ENCODE measurements around the gene SYNE2. TPM values are rescaled to one million over a fixed set of nuclear protein-coding genes. Genes with fewer than 3 reads are reported as not detected.

Gene SYNE2
- total RNA-seq, 1 donor from 2014 or later, result 105 TPM

- no peaks in the 10 kb centered on the region for H3K27me3 Mint-ChIP-seq (ENCODE audit: insufficient read depth, low read depth)
- TF ChIP-seq CTCF (IDR thresholded peaks at IDR 0.05), result no peak
- no peak for TF ChIP-seq EZH2phosphoT487 (IDR thresholded peaks at IDR 0.05)
- TF ChIP-seq EZH2 (IDR thresholded peaks at IDR 0.05), result no peak
- H3K4me3 ChIP-seq, result no peak overlapping the region
- H3K27ac ChIP-seq, result no peak overlapping the region
- H3K36me3 Mint-ChIP-seq, result peaks cover 21% of the 10 kb centered on the region
- no peak overlapping the region for H2AFZ ChIP-seq (replicated peaks)
- H3K9me3 ChIP-seq (ENCODE audit: low read depth), result no peaks in the 10 kb centered on the region
- H3K36me3 ChIP-seq, result peaks cover 10% of the 10 kb centered on the region
- no peak for DNase-seq (ENCODE audit: low spot score)
- no peaks in the 10 kb centered on the region for H3K79me2 ChIP-seq (ENCODE audit: low read depth)
- no peak overlapping the region for H3K4me3 Mint-ChIP-seq
- no peaks in the 10 kb centered on the region for H3K4me1 Mint-ChIP-seq
- no peaks in the 10 kb centered on the region for H3K4me1 ChIP-seq
- H3K27me3 ChIP-seq, result no peaks in the 10 kb centered on the region
- H3K9me3 Mint-ChIP-seq, result no peaks in the 10 kb centered on the region
- H4K20me1 ChIP-seq (ENCODE audit: low read depth), result peaks cover 4% of the 10 kb centered on the region
- no peak overlapping the region for H3K9ac ChIP-seq
- H3K4me2 ChIP-seq, result no peak overlapping the region
- no peak overlapping the region for H3K27ac Mint-ChIP-seq
- H3F3A ChIP-seq (ENCODE audit: low read depth), result no peaks in the 10 kb centered on the region
These were observed 297.1 kb downstream of the SYNE2 start for GRCh38 chr14:64149921-64150320.

DNA sequence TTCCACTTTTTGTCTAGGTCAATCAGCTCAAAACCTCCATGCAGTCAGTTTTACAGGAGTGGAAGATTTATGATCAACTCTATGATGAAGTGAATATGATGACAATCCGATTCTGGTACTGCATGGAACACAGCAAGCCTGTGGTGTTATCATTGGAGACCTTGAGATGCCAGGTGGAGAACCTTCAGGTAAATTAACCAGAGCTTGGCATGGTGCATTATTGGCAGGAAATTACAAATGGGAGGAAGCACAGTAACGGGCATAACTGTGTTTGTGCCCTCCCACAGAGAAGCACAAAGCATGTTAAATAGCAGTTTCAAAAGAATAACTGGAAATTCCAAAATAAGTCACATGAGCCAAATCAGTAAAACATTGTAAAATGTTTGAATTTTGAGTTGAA lies 305.8 kb downstream of the SYNE2 start:
- Histone ChIP-seq H4K20me1 (ENCODE audit: low read depth) (no peaks in the 10 kb centered on the region), H3K9ac (no peak overlapping the region), H3K4me3 (no peak overlapping the region), H3F3A (ENCODE audit: low read depth) (no peaks in the 10 kb centered on the region), H3K27me3 (no peaks in the 10 kb centered on the region), H2AFZ (replicated peaks) (no peak overlapping the region), H3K79me2 (ENCODE audit: low read depth) (no peaks in the 10 kb centered on the region), H3K9me3 (ENCODE audit: low read depth) (no peaks in the 10 kb centered on the region), H3K36me3 (peaks cover 7% of the 10 kb centered on the region), H3K4me2 (no peak overlapping the region), H3K4me1 (no peaks in the 10 kb centered on the region), H3K27ac (no peak overlapping the region)
- no peak for TF ChIP-seq EZH2 (IDR thresholded peaks at IDR 0.05)
- no peak for TF ChIP-seq EZH2phosphoT487 (IDR thresholded peaks at IDR 0.05)
- TF ChIP-seq CTCF (IDR thresholded peaks at IDR 0.05), result no peak
- Mint-ChIP-seq H3K36me3 (peaks cover 26% of the 10 kb centered on the region), H3K27me3 (ENCODE audit: insufficient read depth, low read depth) (peaks cover 2% of the 10 kb centered on the region), H3K4me1 (no peaks in the 10 kb centered on the region), H3K27ac (no peak overlapping the region), H3K4me3 (no peak overlapping the region), H3K9me3 (no peaks in the 10 kb centered on the region)
- DNase-seq (ENCODE audit: low spot score), result no peak

GRCh38 chr14:64159588-64159987 lies 306.8 kb downstream of the SYNE2 start:
- Histone ChIP-seq H3K4me3 (no peak overlapping the region), H3K36me3 (peaks cover 3% of the 10 kb centered on the region), H3K27ac (no peak overlapping the region), H4K20me1 (ENCODE audit: low read depth) (no peaks in the 10 kb centered on the region), H3K27me3 (no peaks in the 10 kb centered on the region), H3K9ac (no peak overlapping the region), H3K4me1 (no peaks in the 10 kb centered on the region), H2AFZ (replicated peaks) (no peak overlapping the region), H3K79me2 (ENCODE audit: low read depth) (no peaks in the 10 kb centered on the region), H3F3A (ENCODE audit: low read depth) (no peaks in the 10 kb centered on the region), H3K9me3 (ENCODE audit: low read depth) (no peaks in the 10 kb centered on the region), H3K4me2 (no peak overlapping the region)
- H3K4me1 Mint-ChIP-seq, result no peaks in the 10 kb centered on the region
- H3K27ac Mint-ChIP-seq, result no peak overlapping the region
- no peak for DNase-seq (ENCODE audit: low spot score)
- H3K36me3 Mint-ChIP-seq, result peaks cover 29% of the 10 kb centered on the region
- H3K4me3 Mint-ChIP-seq, result no peak overlapping the region
- H3K27me3 Mint-ChIP-seq (ENCODE audit: insufficient read depth, low read depth), result peaks cover 2% of the 10 kb centered on the region
- no peaks in the 10 kb centered on the region for H3K9me3 Mint-ChIP-seq
- TF ChIP-seq EZH2phosphoT487 (IDR thresholded peaks at IDR 0.05), result no peak
- no peak for TF ChIP-seq EZH2 (IDR thresholded peaks at IDR 0.05)
- TF ChIP-seq CTCF (IDR thresholded peaks at IDR 0.05), result no peak

Data from neural progenitor cell (in vitro differentiated cells).